Heart left ventricle (tissue), 13 donors: ENCODE measurements around the gene SMARCAL1.

Source experiments
- CTCF ChIP-seq, 12 donors: fragments of 200-600 bp; sonication (generic) in 4 of 12; IDR thresholded peaks; one replicate each; pipeline versions ENCODE4 v1.5.0 to v1.8.0; 2018 to 2022; ENCODE audit warnings: antibody characterized with exemption in 12 of 12, mild to moderate bottlenecking in 5 of 12
- POLR2A ChIP-seq, 2 donors: fragments of 450-650 bp; IDR thresholded peaks; one replicate each; pipeline ENCODE4 v1.6.1; 2017; ENCODE audit warnings: antibody characterized with exemption in 2 of 2, mild to moderate bottlenecking in 2 of 2, moderate library complexity in 2 of 2
- donor health status: ischemic (EF 13 %, LVEDD 7.1; RV severe dilation, severe dysfunction).
- donor health status: DM: no; HTN: yes; CAD: no.
- donor health status: DM: no; HTN: no; CAD: no.
- donor health status: ischemic (EF 25% LVEDD 6.9; RV normal size, moderate dysfunction).
- donor health status: ischemic (EF 25% LVEDD 5.7; RV mildly dilated, moderate dysfunction).
- donor health status: ischemic (EF 35%, LVEDD 5.7; RV mildly dilated, moderate dysfunction).
- donor health status: nonischemic (EF 11% LVEDD 7.7; RV severe dilation, severe dysfunction).
- donor health status: DM: yes; HTN: yes; CAD: no.
- donor health status: PGD.
- donor health status: ischemic (EF 29% LVEDD 5.4; RV normal size, mild dysfunction).
- donor health status: nonischemic (EF 23%, LVEDD 6.1; RV moderate dilation, normal function).

- no peak for TF ChIP-seq POLR2A (IDR thresholded peaks at IDR 0.05)
- no peak for TF ChIP-seq CTCF (IDR thresholded peaks at IDR 0.05)
Measured at GRCh38 chr2:216406826-216407225, 5.5 kb upstream of the SMARCAL1 start.
